Panc1 (cell line): ENCODE results near the gene BCAS2.

Source experiments
- CTCF ChIP-seq: fragments of 450-650 bp; IDR thresholded peaks from 2 replicates; pipeline ENCODE4 v1.5.1; 2017; ENCODE audit warnings: mild to moderate bottlenecking
- POLR2AphosphoS5 ChIP-seq: IDR thresholded peaks from 2 replicates; pipeline ENCODE4 v1.6.1; 2012; ENCODE audit warnings: mild to moderate bottlenecking, low read depth, low read length, moderate library complexity
- REST ChIP-seq, 2 experiments: IDR thresholded peaks; 2 replicates each; pipeline ENCODE4 v1.6.1; 2011 to 2012; ENCODE audit warnings: low read depth in 2 of 2, control low read depth in 1 of 2, low read length in 1 of 2, mild to moderate bottlenecking in 1 of 2, moderate library complexity in 1 of 2; ENCODE audit not compliant: insufficient read depth in 1 of 2
- SIN3A ChIP-seq: IDR thresholded peaks from 2 replicates; pipeline ENCODE4 v1.6.1; 2012; ENCODE audit warnings: low read depth, mild to moderate bottlenecking, low read length, moderate library complexity, borderline replicate concordance; ENCODE audit not compliant: insufficient read depth
- TCF7L2 ChIP-seq: IDR thresholded peaks from 2 replicates; pipeline ENCODE4 v1.6.1; 2011; ENCODE audit warnings: mild to moderate bottlenecking, low read depth, low read length, inconsistent platforms

- no peak for TF ChIP-seq CTCF
- no peak for TF ChIP-seq TCF7L2
- TF ChIP-seq POLR2AphosphoS5 = no peak
- TF ChIP-seq REST (IDR thresholded peaks at IDR 0.05; ENCODE audit: insufficient read depth in 1 of 2, low read depth in 2 of 2, low read length in 1 of 2) = no peak
- no peak for TF ChIP-seq SIN3A
These were observed 3.8 kb upstream of the BCAS2 start for GRCh38 chr1:114585231-114585630.
